Common myeloid progenitor, CD34-positive (primary cell): ENCODE measurements around the gene IFITM10.

ENCODE experiments used
- CTCF ChIA-PET: fragments of 350-600 bp; sonication (Branson Sonifier 250); formaldehyde crosslinking; loops from one replicate; lab custom pipeline; 2021; ENCODE audit warnings: antibody characterized with exemption; lab: Charles Lee
- POLR2A ChIA-PET: fragments of 350-600 bp; sonication (Branson Sonifier 250); formaldehyde crosslinking; loops from one replicate; lab custom pipeline; 2021; ENCODE audit warnings: antibody characterized with exemption; lab: Charles Lee
- DNase-seq, 3 donors: peaks; one replicate each; pipeline versions ENCODE4 v3.0.0 to v3.0.0-alpha.2; 2013
- H3K27ac ChIP-seq, 2 experiments: 1 replicate in 1 of 2; 2 replicates in 1 of 2; pipeline ENCODE4 v1.7.0; 2013; ENCODE audit warnings: inconsistent platforms in 2 of 2, low read length in 2 of 2, mild to moderate bottlenecking in 2 of 2, low read depth in 1 of 2, moderate library complexity in 1 of 2; ENCODE audit not compliant: severe bottlenecking in 2 of 2, insufficient read depth in 1 of 2, poor library complexity in 1 of 2
- H3K27me3 ChIP-seq, 5 experiments: replicated peaks in 2 of 5; 1 replicate in 3 of 5; 2 replicates in 2 of 5; pipeline versions ENCODE4 v1.6.1 to v1.7.0; 2013; ENCODE audit warnings: low read length in 4 of 5, mild to moderate bottlenecking in 2 of 5, moderate library complexity in 2 of 5, inconsistent platforms in 1 of 5; ENCODE audit not compliant: insufficient read depth in 5 of 5, control insufficient read depth in 4 of 5
- H3K36me3 ChIP-seq, 4 experiments: 1 replicate in 2 of 4; 2 replicates in 2 of 4; pipeline versions ENCODE4 v1.6.1 to v1.7.0; 2013; ENCODE audit warnings: low read length in 3 of 4, control low read depth in 1 of 4, mild to moderate bottlenecking in 1 of 4; ENCODE audit not compliant: control insufficient read depth in 4 of 4, insufficient read depth in 4 of 4
- H3K4me1 ChIP-seq, 4 experiments: 1 replicate in 3 of 4; 2 replicates in 1 of 4; pipeline versions ENCODE4 v1.6.1 to v1.7.1; 2013; ENCODE audit warnings: low read length in 3 of 4, mild to moderate bottlenecking in 3 of 4, control low read depth in 1 of 4, inconsistent platforms in 1 of 4, moderate library complexity in 1 of 4; ENCODE audit not compliant: control insufficient read depth in 4 of 4, insufficient read depth in 4 of 4; ENCODE audit errors: control extremely low read depth in 1 of 4
- H3K4me3 ChIP-seq, 7 experiments: 1 replicate in 4 of 7; 2 replicates in 3 of 7; pipeline versions ENCODE4 v1.5.1 to v1.7.0; 2013; ENCODE audit warnings: mild to moderate bottlenecking in 7 of 7, low read length in 6 of 7, moderate library complexity in 6 of 7, inconsistent platforms in 2 of 7, low read depth in 2 of 7, control low read depth in 1 of 7; ENCODE audit not compliant: insufficient read depth in 4 of 7, control insufficient read depth in 1 of 7; ENCODE audit errors: extremely low read depth in 1 of 7
- H3K9me3 ChIP-seq, 5 experiments: 1 replicate in 4 of 5; 2 replicates in 1 of 5; pipeline versions ENCODE4 v1.6.1 to v1.7.1; 2013; ENCODE audit warnings: low read length in 4 of 5, mild to moderate bottlenecking in 2 of 5, inconsistent platforms in 1 of 5, low read depth in 1 of 5, moderate library complexity in 1 of 5; ENCODE audit not compliant: control insufficient read depth in 4 of 5, insufficient read depth in 2 of 5; ENCODE audit errors: control extremely low read depth in 1 of 5
- whole genome bisulfite sequencing: methylation state at CpG from one replicate; pipeline ENCODE4 v1.1.5; 2013; ENCODE audit not compliant: insufficient coverage; 5-methylcytosine and 5-hydroxymethylcytosine counted together

The IFITM10 gene

DNA sequence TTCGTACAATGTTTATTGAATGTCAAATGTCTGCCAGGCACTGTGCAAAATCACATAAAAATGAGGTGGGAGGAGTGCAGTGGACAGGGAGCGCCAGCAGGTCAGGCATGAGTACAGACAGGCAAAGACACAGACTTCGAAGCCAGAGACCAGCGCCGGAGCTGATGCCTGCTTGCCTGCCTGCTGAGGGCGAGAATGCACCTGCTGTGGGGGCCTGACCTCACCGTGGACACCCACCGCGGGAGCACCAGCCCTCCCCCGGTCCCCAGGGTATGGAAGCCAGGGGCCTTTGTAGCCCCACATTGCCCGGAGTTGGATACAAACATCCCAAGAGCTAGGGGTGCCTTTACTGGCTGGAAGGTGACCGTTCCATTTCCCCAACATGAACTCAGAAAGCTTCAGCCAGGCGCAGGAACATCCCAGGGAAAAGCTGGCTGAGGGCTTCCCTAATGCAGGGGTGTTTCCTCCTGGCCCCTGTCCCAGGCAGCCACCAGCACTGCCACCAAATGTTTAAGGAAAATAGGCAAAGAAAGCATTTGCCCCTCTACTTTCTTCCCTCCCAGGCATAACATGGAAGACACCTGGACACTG is 17.9 kb downstream of the IFITM10 start:
- Histone ChIP-seq H3K36me3 (no peaks in the 10 kb centered on the region), H3K4me3 (no peak overlapping the region), H3K9me3 (peaks cover 0 to 16% (median 13%) of the 10 kb centered on the region in 5 experiments), H3K27ac (no peak overlapping the region), H3K27me3 (peaks cover 0 to 17% (median 2%) of the 10 kb centered on the region in 5 experiments), H3K4me1 (peaks cover 5 to 50% (median 38%) of the 10 kb centered on the region in 4 experiments)
- ChIA-PET POLR2A (no interaction called here), CTCF (interaction anchor here (1.0 kb wide), 1 partner anchor 10 kb away, joined by 3 read pairs; no protein-coding TSS in a partner anchor)
- 91% methylated on average over 13 of the region's 13 CpGs for WGBS
- no peak for DNase-seq

DNA sequence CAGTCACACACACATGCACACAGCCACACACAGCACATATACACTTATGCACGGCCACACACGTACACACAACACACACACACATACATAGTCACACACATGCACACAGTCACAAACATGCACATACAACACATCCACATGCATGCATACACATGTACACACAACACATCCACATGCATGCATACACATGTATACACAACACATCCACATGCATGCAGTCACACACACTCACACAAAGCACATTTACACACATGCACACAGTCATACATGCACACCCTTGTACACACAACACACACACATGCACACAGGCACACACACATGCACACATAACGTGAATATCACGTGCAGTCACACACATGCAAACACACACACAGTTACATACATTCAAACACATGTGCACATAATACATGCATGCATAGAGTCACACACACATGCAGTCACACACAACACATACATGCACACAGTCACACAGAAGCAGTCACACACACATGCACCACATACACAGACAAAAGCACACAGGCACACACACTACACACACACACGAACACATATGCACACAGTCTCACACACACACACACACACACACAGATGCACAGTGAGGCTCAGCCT is 18.8 kb downstream of the IFITM10 start:
- no peak for DNase-seq
- Histone ChIP-seq H3K36me3 (no peaks in the 10 kb centered on the region), H3K27me3 (peaks cover 0 to 10% (median 2%) of the 10 kb centered on the region in 5 experiments), H3K4me1 (peaks cover 5 to 50% (median 38%) of the 10 kb centered on the region in 4 experiments), H3K4me3 (no peak overlapping the region), H3K27ac (no peak overlapping the region), H3K9me3 (peaks cover 0 to 8% (median 5%) of the 10 kb centered on the region in 5 experiments)
- ChIA-PET POLR2A (no interaction called here), CTCF (no interaction called here)
- 94% methylated on average over 5 of the region's 5 CpGs for WGBS

DNA sequence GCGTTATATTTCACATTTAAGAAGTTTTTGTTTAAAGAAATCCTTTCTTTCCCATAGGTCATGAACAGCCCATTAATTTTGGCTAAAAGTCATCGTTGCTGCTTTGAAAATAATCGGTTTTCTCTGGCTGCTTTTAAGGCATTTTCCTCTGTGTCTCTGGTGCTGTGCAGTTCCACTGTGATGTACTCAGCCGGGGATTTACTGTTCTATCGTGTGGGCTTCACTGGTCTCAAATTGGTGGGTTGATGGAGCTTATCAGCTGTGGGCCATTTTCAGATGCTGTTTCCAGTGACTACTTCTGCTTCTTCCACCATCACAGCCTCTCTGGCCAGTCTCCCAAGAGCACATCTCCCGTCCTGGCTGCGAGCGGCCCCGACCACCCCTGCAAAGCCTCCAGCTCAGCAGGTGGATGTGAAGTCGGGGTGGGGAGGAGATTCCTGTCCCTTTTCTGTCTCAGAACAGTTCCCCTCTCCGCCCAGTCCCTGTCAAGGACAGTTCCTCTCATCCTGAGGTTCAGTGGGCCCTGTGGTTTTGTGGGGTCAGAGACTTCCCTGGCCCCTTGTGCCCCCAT is 20.3 kb downstream of the IFITM10 start:
- H3K27me3 ChIP-seq: peaks cover 0 to 5% (median 0%) of the 10 kb centered on the region in 5 experiments
- H3K4me1 ChIP-seq: peaks cover 5 to 50% (median 38%) of the 10 kb centered on the region in 4 experiments
- 69% methylated on average over 9 of the region's 11 CpGs for WGBS
- no peaks in the 10 kb centered on the region for H3K36me3 ChIP-seq
- POLR2A ChIA-PET: no interaction called here
- CTCF ChIA-PET: interaction anchor here (0.9 to 1.8 kb wide), 3 partner anchors 20 to 85 kb away, joined by 3 to 9 read pairs (median 3); no protein-coding TSS in a partner anchor
- no peak overlapping the region for H3K27ac ChIP-seq
- no peaks in the 10 kb centered on the region for H3K9me3 ChIP-seq
- no peak overlapping the region for H3K4me3 ChIP-seq
- DNase-seq: no peak

GRCh38 chr11:1729692-1730011 is 20.7 kb downstream of the IFITM10 start:
- WGBS: 88% methylated on average over 7 of the region's 9 CpGs
- H3K9me3 ChIP-seq: no peaks in the 10 kb centered on the region
- H3K27ac ChIP-seq: no peak overlapping the region
- CTCF ChIA-PET: interaction anchor here (1.3 to 1.8 kb wide), 2 partner anchors 36 to 86 kb away, joined by 3 to 9 read pairs; no protein-coding TSS in a partner anchor
- POLR2A ChIA-PET: no interaction called here
- peaks cover 5 to 48% (median 33%) of the 10 kb centered on the region in 4 experiments for H3K4me1 ChIP-seq
- H3K4me3 ChIP-seq: no peak overlapping the region
- H3K27me3 ChIP-seq: peaks cover 0 to 5% (median 0%) of the 10 kb centered on the region in 5 experiments
- no peaks in the 10 kb centered on the region for H3K36me3 ChIP-seq
- DNase-seq: no peak

GRCh38 chr11:1728931-1729691 is 21.3 kb downstream of the IFITM10 start:
- WGBS: 83% methylated on average over 21 of the region's 25 CpGs
- Histone ChIP-seq H3K4me3 (no peak overlapping the region), H3K4me1 (peaks cover 5 to 43% (median 28%) of the 10 kb centered on the region in 4 experiments), H3K27ac (no peak overlapping the region), H3K9me3 (no peaks in the 10 kb centered on the region), H3K36me3 (no peaks in the 10 kb centered on the region), H3K27me3 (peaks cover 0 to 5% (median 0%) of the 10 kb centered on the region in 5 experiments)
- ChIA-PET CTCF (interaction anchor here (0.9 to 1.8 kb wide), 3 partner anchors 36 to 104 kb away, joined by 3 to 9 read pairs (median 3); no protein-coding TSS in a partner anchor), POLR2A (no interaction called here)
- peak in 2 of 3 donors; percentile 37 to 46 for DNase-seq

DNA sequence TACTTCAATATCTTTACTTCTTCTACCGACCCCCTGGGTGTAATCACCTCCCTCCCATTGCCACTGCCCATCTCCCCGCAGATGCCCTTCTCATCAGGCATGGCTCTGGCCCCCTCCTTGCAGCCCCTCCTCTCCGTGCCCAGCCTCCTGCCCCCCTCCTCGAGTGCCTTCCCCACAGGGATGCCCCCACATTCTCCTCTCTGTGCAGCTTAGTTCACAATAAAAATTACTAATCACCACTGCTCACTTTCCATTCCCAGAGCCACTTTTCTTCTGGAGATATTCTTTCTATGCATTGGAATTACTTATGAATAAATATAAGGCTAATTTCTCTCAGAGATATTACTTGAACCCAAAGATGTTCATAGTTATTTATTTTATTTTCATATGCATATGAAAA is 22.1 kb downstream of the IFITM10 start:
- no peak for DNase-seq
- Histone ChIP-seq H3K9me3 (no peaks in the 10 kb centered on the region), H3K4me3 (no peak overlapping the region), H3K4me1 (peaks cover 5 to 35% (median 20%) of the 10 kb centered on the region in 4 experiments), H3K27ac (no peak overlapping the region), H3K36me3 (no peaks in the 10 kb centered on the region), H3K27me3 (peaks cover 0 to 5% (median 0%) of the 10 kb centered on the region in 5 experiments)
- POLR2A ChIA-PET: no interaction called here
- 81% methylated on average over 4 of the region's 4 CpGs for WGBS
- CTCF ChIA-PET: interaction anchor here (0.9 kb wide), 1 partner anchor 104 kb away, joined by 3 read pairs; no protein-coding TSS in a partner anchor
